Mesodermal cell (in vitro differentiated cells): ENCODE data around the gene EDDM13.
"Not testable (repeated sequence)": the region's sequence is repeated elsewhere in the genome, so short reads cannot be mapped to it uniquely, and the experiment has no call there.

Experiments used
- H3K27ac ChIP-seq: 2 replicates; pipeline ENCODE4 v1.7.0; 2013; ENCODE audit warnings: mild to moderate bottlenecking, low read depth, low read length, moderate library complexity; ENCODE audit not compliant: severe bottlenecking
- H3K36me3 ChIP-seq: 2 replicates; pipeline ENCODE4 v1.7.1; 2013; ENCODE audit warnings: mild to moderate bottlenecking, low read length, moderate library complexity; ENCODE audit not compliant: control insufficient read depth, insufficient read depth
- H3K4me1 ChIP-seq: one replicate; pipeline ENCODE4 v1.7.1; 2013; ENCODE audit warnings: mild to moderate bottlenecking, low read length; ENCODE audit not compliant: insufficient read depth, control insufficient read depth, poor library complexity, severe bottlenecking
- H3K4me3 ChIP-seq: 2 replicates; pipeline ENCODE4 v1.7.0; 2013; ENCODE audit warnings: low read length, control low read depth, mild to moderate bottlenecking; ENCODE audit not compliant: insufficient read depth, poor library complexity, severe bottlenecking; ENCODE audit errors: extremely low read depth
- H3K9me3 ChIP-seq: 2 replicates; pipeline ENCODE4 v1.7.1; 2013; ENCODE audit warnings: mild to moderate bottlenecking, low read length, moderate library complexity; ENCODE audit not compliant: control insufficient read depth
- WGBS, 2 experiments: methylation state at CpG; one replicate each; pipeline ENCODE4 v1.1.5; 2013; ENCODE audit warnings: missing lambda C conversion rate in 2 of 2; ENCODE audit not compliant: insufficient coverage in 2 of 2; 5-methylcytosine and 5-hydroxymethylcytosine counted together

Gene EDDM13

DNA sequence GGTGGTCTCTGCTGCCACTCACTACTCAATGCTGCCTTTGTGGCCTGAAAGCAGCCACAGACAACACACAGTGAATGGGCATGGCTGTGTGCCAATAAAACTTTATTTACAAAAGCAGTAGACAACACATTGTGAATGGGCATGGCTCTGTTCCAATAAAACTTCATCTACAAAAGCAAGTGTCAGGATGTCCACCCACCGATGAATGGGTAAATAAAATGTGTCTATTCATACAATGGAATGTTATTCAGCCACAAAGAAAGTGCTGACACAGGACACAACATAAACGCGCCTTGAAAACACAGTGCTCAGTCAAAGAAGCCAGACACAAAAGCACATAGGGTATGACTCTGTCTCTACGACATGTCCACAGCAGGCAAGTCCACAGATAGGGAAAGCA lies 22.0 kb downstream of the EDDM13 start:
- H3K36me3 ChIP-seq, result peaks cover 32% of the 10 kb centered on the region
- no peaks in the 10 kb centered on the region for H3K4me1 ChIP-seq
- H3K27ac ChIP-seq, result no peak overlapping the region
- no peaks in the 10 kb centered on the region for H3K9me3 ChIP-seq
- no peak overlapping the region for H3K4me3 ChIP-seq
- WGBS, 2 experiments, result 95 to 97% methylated on average over 3 of the region's 4 CpGs

GRCh38 chr19:56295531-56296455 lies 23.2 kb downstream of the EDDM13 start:
- no peaks in the 10 kb centered on the region for H3K4me1 ChIP-seq
- no peak overlapping the region for H3K4me3 ChIP-seq
- no peak overlapping the region for H3K27ac ChIP-seq
- no peaks in the 10 kb centered on the region for H3K9me3 ChIP-seq
- H3K36me3 ChIP-seq, result peaks cover 32% of the 10 kb centered on the region
- 91 to 96% methylated on average over 16 to 19 of the region's 22 CpGs for WGBS, 2 experiments

DNA sequence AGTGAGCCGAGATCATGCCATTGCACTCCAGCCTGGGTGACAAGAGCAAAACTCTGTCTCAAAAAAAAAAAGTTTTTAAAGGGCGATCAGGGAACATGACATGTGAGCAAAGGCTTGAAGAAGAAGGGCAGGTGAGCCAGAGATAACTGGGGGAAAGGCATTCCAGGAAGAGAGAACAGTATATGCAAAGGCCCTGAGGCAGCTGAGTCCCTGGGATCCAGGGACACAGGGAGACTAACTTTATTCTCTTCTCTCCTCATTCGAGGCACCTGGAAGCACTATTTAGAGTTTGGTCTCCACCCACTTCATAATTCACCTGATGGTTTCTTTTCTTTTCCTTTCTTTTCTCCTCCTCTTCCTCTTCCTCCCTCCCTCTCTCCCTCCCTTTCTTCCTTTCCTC lies 24.5 kb downstream of the EDDM13 start:
- WGBS, 2 experiments, result 79 to 90% methylated on average over 3 of the region's 3 CpGs

DNA sequence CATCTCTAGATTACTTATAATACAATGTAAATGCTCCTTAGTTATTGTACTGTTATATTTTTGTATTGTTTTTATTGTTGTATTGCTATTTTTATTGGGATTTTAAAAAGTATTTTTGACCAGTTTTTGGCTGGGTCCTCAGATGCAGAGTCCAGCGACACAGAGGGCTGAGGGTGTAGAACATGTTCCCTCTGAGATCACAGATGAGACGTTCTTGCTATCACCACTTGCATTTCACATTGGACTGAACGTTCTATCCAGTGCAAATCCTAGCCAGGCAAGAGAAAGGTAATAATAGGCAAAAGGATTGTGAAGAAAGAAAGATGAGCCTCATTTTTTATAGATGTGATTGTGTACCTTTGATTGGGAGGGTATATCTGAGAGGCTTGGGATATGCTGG lies 27.1 kb downstream of the EDDM13 start:
- 100% methylated on average over 1 to 2 of the region's 3 CpGs for WGBS, 2 experiments
- Histone ChIP-seq H3K9me3 (no peaks in the 10 kb centered on the region), H3K4me3 (no peak overlapping the region), H3K27ac (no peak overlapping the region), H3K4me1 (no peaks in the 10 kb centered on the region), H3K36me3 (peaks cover 28% of the 10 kb centered on the region)

More for the DNA sequence above, 24.5 kb downstream of the EDDM13 start:
- H3K36me3 ChIP-seq, result peaks cover 29% of the 10 kb centered on the region
- H3K27ac ChIP-seq, result no peak overlapping the region
- no peaks in the 10 kb centered on the region for H3K4me1 ChIP-seq
- H3K9me3 ChIP-seq, result no peaks in the 10 kb centered on the region
- H3K4me3 ChIP-seq, result no peak overlapping the region

DNA sequence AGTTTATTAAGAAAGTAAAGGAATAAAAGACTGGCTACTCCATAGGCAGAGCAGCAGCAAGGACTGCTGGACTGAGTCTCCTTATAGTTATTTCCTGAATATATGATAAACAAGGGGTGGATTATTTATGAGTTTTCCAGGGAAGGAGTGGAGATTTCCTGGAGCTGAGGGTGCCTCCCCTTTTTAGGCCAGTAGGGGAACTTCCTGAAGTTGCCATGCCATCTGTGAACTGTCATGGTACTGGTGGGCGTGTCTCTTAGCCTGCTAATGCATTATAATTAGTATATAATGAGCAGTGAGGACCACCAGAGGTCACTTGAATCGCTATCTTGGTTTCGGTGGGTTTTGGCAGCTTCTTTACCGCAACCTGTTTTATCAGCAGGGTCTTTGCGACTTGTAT lies 28.6 kb downstream of the EDDM13 start:
- Histone ChIP-seq H3K36me3 (peaks cover 24% of the 10 kb centered on the region), H3K4me3 (no peak overlapping the region), H3K4me1 (no peaks in the 10 kb centered on the region), H3K9me3 (no peaks in the 10 kb centered on the region), H3K27ac (no peak overlapping the region)
- 78 to 83% methylated on average over 4 to 5 of the region's 5 CpGs for WGBS, 2 experiments

DNA sequence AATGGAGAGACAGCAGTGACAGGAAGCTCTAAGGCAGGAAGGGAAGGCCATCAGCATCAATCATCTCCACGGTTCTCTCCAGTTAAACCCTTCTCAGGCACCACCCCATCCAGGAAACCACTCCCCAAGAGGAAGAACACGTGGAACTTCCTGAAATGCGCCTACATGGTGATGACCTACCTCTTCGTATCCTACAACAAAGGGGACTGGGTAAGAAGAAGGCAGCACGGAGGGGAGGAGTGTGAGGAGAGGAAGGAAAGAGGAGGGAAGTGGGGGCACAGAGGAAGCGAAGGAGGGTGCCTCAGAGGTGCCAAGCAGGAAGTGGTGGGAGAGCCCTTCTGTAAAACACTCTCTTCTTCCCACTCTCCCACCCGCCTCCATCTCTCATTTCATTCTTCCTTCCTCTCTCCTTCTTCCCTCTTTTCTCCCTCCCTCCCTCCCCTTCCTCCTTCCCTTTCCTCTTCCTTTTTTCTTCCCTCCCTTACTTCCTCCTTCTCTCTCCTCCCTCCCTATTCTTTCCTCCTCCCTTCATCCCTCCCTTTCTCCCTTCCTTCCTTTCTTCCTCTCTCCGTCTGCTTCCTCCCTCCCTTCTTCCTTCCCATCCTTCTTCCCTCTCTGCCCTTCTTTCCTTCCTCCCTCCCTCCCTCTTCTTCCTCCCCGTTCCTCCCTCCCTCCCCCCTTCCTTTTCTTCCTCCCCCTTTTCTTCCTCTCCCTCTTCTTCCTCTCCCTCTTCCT lies 29.5 kb downstream of the EDDM13 start:
- Histone ChIP-seq H3K36me3 (peaks cover 24% of the 10 kb centered on the region), H3K4me1 (no peaks in the 10 kb centered on the region), H3K27ac (no peak overlapping the region), H3K9me3 (no peaks in the 10 kb centered on the region), H3K4me3 (no peak overlapping the region)
- 83 to 85% methylated on average over 3 to 4 of the region's 9 CpGs for WGBS, 2 experiments

- H3K4me3 ChIP-seq, result no peak overlapping the region
- H3K27ac ChIP-seq, result no peak overlapping the region
- 92% methylated on average over 8 to 9 of the region's 9 CpGs for WGBS, 2 experiments
- peaks cover 25% of the 10 kb centered on the region for H3K36me3 ChIP-seq
- H3K4me1 ChIP-seq, result no peaks in the 10 kb centered on the region
- H3K9me3 ChIP-seq, result no peaks in the 10 kb centered on the region
Measured at GRCh38 chr19:56304243-56304642, 31.7 kb downstream of the EDDM13 start.

GRCh38 chr19:56306016-56306415 lies 33.5 kb downstream of the EDDM13 start:
- H3K9me3 ChIP-seq, result no peaks in the 10 kb centered on the region
- H3K4me1 ChIP-seq, result no peaks in the 10 kb centered on the region
- no peak overlapping the region for H3K4me3 ChIP-seq
- H3K27ac ChIP-seq, result no peak overlapping the region
- H3K36me3 ChIP-seq, result peaks cover 42% of the 10 kb centered on the region
- 87 to 90% methylated on average over 6 of the region's 11 CpGs for WGBS, 2 experiments

DNA sequence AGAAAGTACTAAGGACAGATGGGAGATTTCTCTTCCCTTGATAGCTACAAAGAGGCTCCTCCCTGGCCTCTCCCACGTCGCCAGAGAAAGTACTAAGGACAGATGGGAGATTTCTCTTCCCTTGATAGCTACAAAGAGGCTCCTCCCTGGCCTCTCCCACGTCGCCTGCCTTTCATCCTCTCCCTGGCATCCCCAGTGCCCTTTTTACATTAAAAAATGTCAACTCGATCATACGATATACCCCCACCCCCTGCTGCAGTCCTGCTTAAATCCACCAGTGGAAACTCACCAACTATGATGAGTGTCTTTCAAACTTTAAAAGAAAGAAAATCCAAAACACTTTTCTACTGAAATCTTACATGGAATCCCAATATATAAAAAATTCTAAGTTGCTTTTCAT lies 34.5 kb downstream of the EDDM13 start:
- peaks cover 48% of the 10 kb centered on the region for H3K36me3 ChIP-seq
- 96% methylated on average over 4 of the region's 6 CpGs; no CpG with 5 or more reads in 1 of the 2 experiments for WGBS, 2 experiments
- not testable (repeated sequence) for H3K4me1 ChIP-seq, H3K27ac ChIP-seq, H3K4me3 ChIP-seq, H3K9me3 ChIP-seq

DNA sequence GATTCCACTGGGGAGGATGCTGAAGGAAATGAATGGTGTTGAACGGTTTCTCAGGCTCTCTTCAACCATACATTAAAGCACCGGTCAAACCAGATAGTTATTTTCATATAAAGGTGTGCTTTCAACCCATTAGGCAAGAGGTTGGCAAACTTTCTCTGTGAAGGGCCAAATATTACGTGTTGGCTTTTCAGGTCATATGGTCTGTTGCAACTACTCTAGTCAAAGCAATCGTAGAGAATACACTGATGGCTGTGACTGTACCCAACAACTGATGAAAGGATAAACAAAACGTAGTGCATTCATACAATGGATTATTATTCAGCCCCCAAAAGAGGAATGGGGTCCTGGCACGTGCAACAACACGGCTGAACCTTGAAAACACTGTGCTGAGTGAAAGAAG lies 36.2 kb downstream of the EDDM13 start:
- Histone ChIP-seq H3K9me3 (no peaks in the 10 kb centered on the region), H3K4me1 (no peaks in the 10 kb centered on the region), H3K27ac (no peak overlapping the region), H3K36me3 (peaks cover 46% of the 10 kb centered on the region), H3K4me3 (no peak overlapping the region)
- whole genome bisulfite sequencing, 2 experiments, result 89 to 90% methylated on average over 4 to 5 of the region's 7 CpGs
